K562 (cell line): ENCODE data around the gene RPL11. TPM values are rescaled to one million over a fixed set of nuclear protein-coding genes. Genes with fewer than 3 reads are reported as not detected.

Experiments used
- ATAC-seq: fragments of 200-7000 bp; cut with Tn5 transposase; 3 replicates; pipeline ENCODE4 v1.9.1; 2020; ENCODE audit warnings: moderate library complexity
- BruUV-seq: library from RNA; stranded (reverse); fragments of 400-500 nt; replicated peaks from 2 replicates; lab custom pipeline; 2021; lab: Mats Ljungman, UMichigan
- CTCF ChIA-PET: fragments of 300-600 bp; formaldehyde crosslinking; extraction: SDS; loops from one replicate; lab custom pipeline; 2021; ENCODE audit warnings: low intra/inter-chr PET ratio; lab: Yijun Ruan, JAX
- POLR2A ChIA-PET: fragments of 300-600, 350-650 bp; sonication (Branson Sonifier 250); formaldehyde crosslinking; extraction: SDS; loops from one replicate; lab custom pipeline; 2021; ENCODE audit warnings: antibody characterized with exemption, inconsistent platforms; lab: Yijun Ruan, JAX
- DNase-seq, 4 experiments: peaks; one replicate each; pipeline versions ENCODE4 v3.0.0 to v3.0.0-alpha.2; 2011 to 2018; ENCODE audit warnings: low spot score in 3 of 4, mixed read lengths in 3 of 4; ENCODE audit errors: extremely low read depth in 1 of 4
- FAIRE-seq: peaks from 2 replicates; lab custom pipeline; 2011; peaks lifted over from hg19 to GRCh38; lab: Jason Lieb, UNC
- H2AFZ ChIP-seq: 2 replicates; pipeline ENCODE4 v1.6.0; 2011; ENCODE audit warnings: low read depth, low read length, control low read depth, inconsistent platforms
- H3K27ac ChIP-seq: fragments of 200-600 bp; 3 replicates; pipeline ENCODE4 v1.8.0; 2011; ENCODE audit warnings: low read depth, mild to moderate bottlenecking, control low read depth, inconsistent platforms, low read length, moderate library complexity, mixed read lengths; ENCODE audit errors: extremely low read depth
- H3K27me3 ChIP-seq, 2 experiments: fragments of 300-600 bp in 1 of 2; 2 replicates in 1 of 2; 3 replicates in 1 of 2; pipeline versions ENCODE4 v1.6.0 to v1.8.0; 2011; ENCODE audit warnings: inconsistent platforms in 2 of 2, low read length in 2 of 2, mild to moderate bottlenecking in 1 of 2, mixed read lengths in 1 of 2, moderate library complexity in 1 of 2; ENCODE audit not compliant: control insufficient read depth in 2 of 2, insufficient read depth in 2 of 2
- H3K36me3 ChIP-seq: fragments of 300-600 bp; 3 replicates; pipeline ENCODE4 v1.8.0; 2011; ENCODE audit warnings: mild to moderate bottlenecking, low read length, inconsistent platforms; ENCODE audit not compliant: control insufficient read depth, insufficient read depth
- H3K4me1 ChIP-seq, 2 experiments: fragments of 200-600 bp in 1 of 2; replicated peaks in 1 of 2; 2 replicates in 1 of 2; 3 replicates in 1 of 2; pipeline versions ENCODE4 v1.5.1 to v1.8.0; 2011; ENCODE audit warnings: inconsistent platforms in 2 of 2, low read length in 2 of 2, mild to moderate bottlenecking in 1 of 2, mixed read lengths in 1 of 2, moderate library complexity in 1 of 2; ENCODE audit not compliant: control insufficient read depth in 2 of 2, insufficient read depth in 2 of 2
- H3K4me2 ChIP-seq: 2 replicates; pipeline ENCODE4 v1.6.1; 2011; ENCODE audit warnings: low read length, control low read depth, inconsistent platforms, mixed read lengths; ENCODE audit not compliant: insufficient read depth
- H3K4me3 ChIP-seq: fragments of 200-600 bp; sonication (generic), shearing (Covaris generic); 2 replicates; pipeline ENCODE4 v1.5.1; 2016; ENCODE audit warnings: control low read depth, inconsistent platforms
- H3K79me2 ChIP-seq: fragments of 200-600 bp; 3 replicates; pipeline ENCODE4 v1.8.0; 2011; ENCODE audit warnings: low read length, inconsistent platforms; ENCODE audit not compliant: control insufficient read depth, insufficient read depth
- H3K9ac ChIP-seq, 2 experiments: 2 replicates each; pipeline versions ENCODE4 v1.6.0 to v1.6.1; 2011; ENCODE audit warnings: low read depth in 2 of 2, low read length in 2 of 2, control low read depth in 1 of 2, inconsistent platforms in 1 of 2, mild to moderate bottlenecking in 1 of 2, mixed read lengths in 1 of 2; ENCODE audit not compliant: insufficient read depth in 1 of 2
- H3K9me1 ChIP-seq: one replicate; pipeline ENCODE4 v1.6.0; 2011; ENCODE audit warnings: inconsistent platforms, mild to moderate bottlenecking, low read length, moderate library complexity; ENCODE audit not compliant: control insufficient read depth, insufficient read depth
- H3K9me3 ChIP-seq: replicated peaks from 2 replicates; pipeline ENCODE4 v1.5.1; 2011; ENCODE audit warnings: low read depth, low read length, inconsistent platforms; ENCODE audit not compliant: control insufficient read depth, insufficient read depth
- H4K20me1 ChIP-seq: replicated peaks from 2 replicates; pipeline ENCODE4 v1.6.1; 2011; ENCODE audit warnings: low read length, inconsistent platforms, mixed read lengths; ENCODE audit not compliant: control insufficient read depth, insufficient read depth
- HMBOX1 ChIP-seq: sonication (generic); IDR thresholded peaks from 2 replicates; pipeline ENCODE4 v1.6.1; 2016
- RB1 ChIP-seq: fragments of 450-650 bp; IDR thresholded peaks from 2 replicates; pipeline ENCODE4 v1.6.1; 2017; ENCODE audit warnings: low read depth, mild to moderate bottlenecking
- RBM25 ChIP-seq: fragments of 200-400 bp; formaldehyde crosslinking; IDR thresholded peaks from 2 replicates; pipeline ENCODE4 v1.6.1; 2018; ENCODE audit warnings: low read length, low read depth, moderate library complexity; ENCODE audit not compliant: severe bottlenecking
- TEAD1 ChIP-seq, 2 experiments: fragments of 450-650 bp in 1 of 2; sonication (generic) in 1 of 2; formaldehyde crosslinking; IDR thresholded peaks; 2 replicates each; pipeline versions ENCODE4 v1.4.0 to v1.8.0; 2020 to 2022; ENCODE audit warnings: mild to moderate bottlenecking in 2 of 2, missing genetic modification reagents in 1 of 2
- WGBS: fragments of 100-300 bp; shearing (Covaris generic); methylation state at CpG from one replicate; pipeline ENCODE4 v1.1.6; 2016; ENCODE audit warnings: low coverage, mixed read lengths; ENCODE audit not compliant: insufficient coverage; ENCODE audit errors: missing lambda C conversion rate; 5-methylcytosine and 5-hydroxymethylcytosine counted together
- in situ Hi-C: fragments of 300-500 bp; cut with MboI; formaldehyde crosslinking; loops from 4 replicates; pipeline ENCODE4 v1.15.0; 2018; ENCODE audit warnings: inconsistent platforms, mixed read lengths
- intact Hi-C: fragments of 100-400 bp; cut with micrococcal nuclease; formaldehyde crosslinking; loops from 2 replicates; pipeline ENCODE4 v1.14.2; 2022
- polyA plus RNA-seq, 8 experiments: library from polyadenylated mRNA; depleted of rRNA in 4 of 8; stranded (reverse) in 5 of 8; unstranded in 3 of 8; fragments of >200 nt; fragmentation: Nextera tagmentation in 2 of 8; fragmentation: Illumina TruSeq in 1 of 8; extraction: Ambion mirVana in 2 of 8; extraction: Trizol in 1 of 8; gene quantifications; 2 replicates each; pipeline versions ENCODE4 v1.2.1 to v1.2.3, GENCODE V29; 2011 to 2014; ENCODE audit warnings: inconsistent platforms in 1 of 8, missing spikeins in 1 of 8
- total RNA-seq, 7 experiments: library from RNA; depleted of rRNA in 6 of 7; stranded (reverse); fragments of >200 nt in 6 of 7; fragmentation: Illumina TruSeq in 2 of 7; extraction: Trizol in 2 of 7; gene quantifications; 2 replicates each; pipeline versions ENCODE4 v1.2.1 to v1.2.3, GENCODE V29; 2011 to 2021; ENCODE audit warnings: low replicate concordance in 1 of 7

RPL11 gene
- total and polyA plus RNA-seq, 9 of the 15 experiments (the other 6 are each of a cell fraction or from before 2014, with no cell fraction given): 1,781 to 4,526 (median 3,111) TPM

GRCh38 chr1:23646091-23646490 lies 45.5 kb upstream of the RPL11 start:
- Histone ChIP-seq H3K79me2 (no peaks in the 10 kb centered on the region), H3K9ac (no peak overlapping the region), H3K9me3 (no peaks in the 10 kb centered on the region), H2AFZ (no peak overlapping the region), H4K20me1 (no peaks in the 10 kb centered on the region), H3K27me3 (peaks cover 27 to 49% of the 10 kb centered on the region in 2 experiments), H3K4me3 (no peak overlapping the region), H3K4me2 (no peak overlapping the region), H3K9me1 (no peaks in the 10 kb centered on the region), H3K36me3 (no peaks in the 10 kb centered on the region), H3K27ac (no peak overlapping the region), H3K4me1 (peaks cover 0 to 2% of the 10 kb centered on the region in 2 experiments; a peak in 1 of 5 replicates)
- TF ChIP-seq RB1 (no peak), RBM25 (peak; percentile 16)
- in situ Hi-C loops (no loop called here), intact Hi-C loops (no loop called here)
- WGBS: 6% methylated on average over 4 of the region's 4 CpGs
- ATAC-seq: no peak
- FAIRE-seq: no peak
- CTCF ChIA-PET: no interaction called here
- no peak for DNase-seq
- no TSS peak for BruUV-seq
- POLR2A ChIA-PET: interaction anchor here (0.8 to 1.5 kb wide), 3 partner anchors 10 to 124 kb away, joined by 3 to 4 read pairs (median 3); partner anchors contain the start of gene RPL11

GRCh38 chr1:23646541-23646940 lies 45.1 kb upstream of the RPL11 start:
- no TSS peak for BruUV-seq
- H3K9ac ChIP-seq: no peak overlapping the region
- no peak for FAIRE-seq
- no peaks in the 10 kb centered on the region for H3K9me1 ChIP-seq
- no peak overlapping the region for H3K4me2 ChIP-seq
- H3K79me2 ChIP-seq: no peaks in the 10 kb centered on the region
- in situ Hi-C loops: no loop called here
- H2AFZ ChIP-seq: no peak overlapping the region
- no peak overlapping the region for H3K4me3 ChIP-seq
- H3K9me3 ChIP-seq: no peaks in the 10 kb centered on the region
- no peaks in the 10 kb centered on the region for H4K20me1 ChIP-seq
- CTCF ChIA-PET: no interaction called here
- peaks cover 27 to 53% of the 10 kb centered on the region in 2 experiments for H3K27me3 ChIP-seq
- peaks cover 0 to 5% of the 10 kb centered on the region in 2 experiments; a peak in 1 of 5 replicates for H3K4me1 ChIP-seq
- TF ChIP-seq TEAD1 (CRISPR knock-in tag; IDR thresholded peaks at IDR 0.05): no peak
- peak; percentile 41 for TF ChIP-seq HMBOX1
- TF ChIP-seq, all 486 proteins: peak for 1
- Histone ChIP-seq H3K27ac (no peak overlapping the region), H3K36me3 (no peaks in the 10 kb centered on the region)
- 2% methylated on average over 6 of the region's 6 CpGs for WGBS
- POLR2A ChIA-PET: interaction anchor here (0.6 to 1.5 kb wide), 4 partner anchors 9 to 124 kb away, joined by 3 to 4 read pairs (median 3); partner anchors contain the start of gene RPL11
- intact Hi-C loops: no loop called here
- ATAC-seq: no peak
- DNase-seq: no peak
